Activated CD4-positive, CD25-positive, alpha-beta regulatory T cell treated with anti-CD3 and anti-CD28 coated beads, Interleukin-2, amount 50 U/mL, for 72 hours (primary cell): ENCODE results near the gene AHNAK.
"Not testable (repeated sequence)": the region's sequence is repeated elsewhere in the genome, so short reads cannot be mapped to it uniquely, and the experiment has no call there.

ENCODE experiments used
- DNase-seq: peaks from one replicate; pipeline ENCODE4 v3.0.0; 2021

AHNAK gene, protein sequence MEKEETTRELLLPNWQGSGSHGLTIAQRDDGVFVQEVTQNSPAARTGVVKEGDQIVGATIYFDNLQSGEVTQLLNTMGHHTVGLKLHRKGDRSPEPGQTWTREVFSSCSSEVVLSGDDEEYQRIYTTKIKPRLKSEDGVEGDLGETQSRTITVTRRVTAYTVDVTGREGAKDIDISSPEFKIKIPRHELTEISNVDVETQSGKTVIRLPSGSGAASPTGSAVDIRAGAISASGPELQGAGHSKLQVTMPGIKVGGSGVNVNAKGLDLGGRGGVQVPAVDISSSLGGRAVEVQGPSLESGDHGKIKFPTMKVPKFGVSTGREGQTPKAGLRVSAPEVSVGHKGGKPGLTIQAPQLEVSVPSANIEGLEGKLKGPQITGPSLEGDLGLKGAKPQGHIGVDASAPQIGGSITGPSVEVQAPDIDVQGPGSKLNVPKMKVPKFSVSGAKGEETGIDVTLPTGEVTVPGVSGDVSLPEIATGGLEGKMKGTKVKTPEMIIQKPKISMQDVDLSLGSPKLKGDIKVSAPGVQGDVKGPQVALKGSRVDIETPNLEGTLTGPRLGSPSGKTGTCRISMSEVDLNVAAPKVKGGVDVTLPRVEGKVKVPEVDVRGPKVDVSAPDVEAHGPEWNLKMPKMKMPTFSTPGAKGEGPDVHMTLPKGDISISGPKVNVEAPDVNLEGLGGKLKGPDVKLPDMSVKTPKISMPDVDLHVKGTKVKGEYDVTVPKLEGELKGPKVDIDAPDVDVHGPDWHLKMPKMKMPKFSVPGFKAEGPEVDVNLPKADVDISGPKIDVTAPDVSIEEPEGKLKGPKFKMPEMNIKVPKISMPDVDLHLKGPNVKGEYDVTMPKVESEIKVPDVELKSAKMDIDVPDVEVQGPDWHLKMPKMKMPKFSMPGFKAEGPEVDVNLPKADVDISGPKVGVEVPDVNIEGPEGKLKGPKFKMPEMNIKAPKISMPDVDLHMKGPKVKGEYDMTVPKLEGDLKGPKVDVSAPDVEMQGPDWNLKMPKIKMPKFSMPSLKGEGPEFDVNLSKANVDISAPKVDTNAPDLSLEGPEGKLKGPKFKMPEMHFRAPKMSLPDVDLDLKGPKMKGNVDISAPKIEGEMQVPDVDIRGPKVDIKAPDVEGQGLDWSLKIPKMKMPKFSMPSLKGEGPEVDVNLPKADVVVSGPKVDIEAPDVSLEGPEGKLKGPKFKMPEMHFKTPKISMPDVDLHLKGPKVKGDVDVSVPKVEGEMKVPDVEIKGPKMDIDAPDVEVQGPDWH (N-terminal part only)

DNA sequence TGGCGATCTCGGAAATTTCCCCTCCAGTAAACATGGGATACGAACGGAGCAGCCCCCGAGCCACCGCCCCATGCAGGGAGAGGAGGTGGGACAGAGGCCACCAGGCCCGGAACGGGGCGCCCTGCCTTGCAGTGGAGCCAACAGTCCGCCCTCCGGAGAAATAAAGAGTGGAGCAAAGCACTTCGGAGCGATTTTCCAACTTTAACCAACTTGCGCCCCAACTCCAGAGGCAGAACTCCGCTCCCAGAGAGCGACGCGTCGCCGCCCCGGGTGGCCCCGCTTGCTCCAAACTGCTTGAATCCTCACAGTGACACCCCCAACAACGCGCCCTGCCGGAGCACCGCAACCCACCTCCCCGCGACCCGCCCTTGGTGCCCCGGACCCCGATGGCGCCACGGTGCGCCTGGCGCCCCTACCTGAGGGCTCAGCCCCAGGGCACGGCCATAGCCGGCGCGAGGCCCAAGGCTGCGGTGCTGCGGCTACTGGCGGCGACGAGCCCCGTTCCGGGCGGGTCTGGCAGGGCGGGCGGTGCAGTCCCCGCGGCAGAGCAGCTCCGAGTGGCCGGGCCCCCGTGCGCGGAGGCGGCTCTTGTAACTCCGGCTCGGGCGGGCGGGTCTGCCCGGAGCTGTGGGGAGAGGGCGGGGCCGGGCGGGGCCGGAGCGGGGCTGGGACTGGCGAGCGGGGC, at the start of gene AHNAK:
TSS of gene AHNAK (minus strand) at position 563 of the 685 bp plus-strand sequence. CDS start 10,708 bp downstream, outside the sequence.
- DNase-seq: peak; percentile 75

DNA sequence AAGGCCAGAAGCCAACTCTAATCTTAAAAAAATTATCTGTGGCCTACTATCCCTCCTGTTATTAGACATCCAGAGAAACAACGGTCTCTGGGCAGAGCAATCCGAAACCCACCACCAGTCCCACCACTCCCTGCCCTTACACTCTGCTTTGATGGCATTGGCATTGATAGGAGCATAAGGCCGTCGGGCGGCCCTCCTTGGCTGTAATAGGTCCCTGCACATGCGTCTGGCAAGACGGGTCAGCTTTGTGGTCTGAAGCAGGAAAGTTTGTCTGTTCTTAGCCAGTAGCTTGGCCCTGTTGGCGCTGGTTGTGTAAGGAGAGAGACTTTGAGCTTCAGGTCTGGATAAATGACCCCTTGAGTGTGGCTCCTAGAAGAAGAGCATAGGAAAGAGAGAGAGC, 48.5 kb upstream of the AHNAK start:
- no peak for DNase-seq

DNA sequence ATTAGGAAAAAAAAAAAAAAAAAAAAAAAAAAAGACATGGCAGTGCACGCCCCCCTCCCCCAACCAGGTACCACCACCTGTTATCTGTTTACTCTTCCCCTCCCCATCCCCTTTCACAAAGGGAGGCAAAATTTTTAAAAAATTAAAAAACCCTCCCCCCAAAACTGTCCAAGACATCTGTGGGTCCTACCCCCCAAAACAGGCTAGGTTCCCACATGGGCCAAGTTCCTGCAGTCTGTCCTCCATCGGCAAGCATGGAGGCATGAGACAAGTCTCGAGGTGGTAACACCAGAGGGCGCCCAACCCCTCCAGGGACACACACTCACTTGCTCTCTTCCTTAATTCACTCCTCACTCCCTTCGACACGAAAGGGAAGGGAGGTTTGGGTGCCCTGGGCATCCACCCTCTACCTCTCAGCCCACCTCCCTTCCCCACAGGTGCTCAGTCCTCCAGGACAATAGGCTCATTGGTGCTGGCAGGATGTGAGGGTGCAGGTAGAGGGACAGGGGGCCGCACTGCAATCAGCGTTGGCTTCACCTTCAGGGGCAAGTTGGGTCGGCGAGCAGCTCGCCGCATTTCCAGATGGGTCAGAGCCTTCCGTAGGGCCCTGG, 46.9 kb upstream of the AHNAK start:
- DNase-seq: peak; percentile 61

DNA sequence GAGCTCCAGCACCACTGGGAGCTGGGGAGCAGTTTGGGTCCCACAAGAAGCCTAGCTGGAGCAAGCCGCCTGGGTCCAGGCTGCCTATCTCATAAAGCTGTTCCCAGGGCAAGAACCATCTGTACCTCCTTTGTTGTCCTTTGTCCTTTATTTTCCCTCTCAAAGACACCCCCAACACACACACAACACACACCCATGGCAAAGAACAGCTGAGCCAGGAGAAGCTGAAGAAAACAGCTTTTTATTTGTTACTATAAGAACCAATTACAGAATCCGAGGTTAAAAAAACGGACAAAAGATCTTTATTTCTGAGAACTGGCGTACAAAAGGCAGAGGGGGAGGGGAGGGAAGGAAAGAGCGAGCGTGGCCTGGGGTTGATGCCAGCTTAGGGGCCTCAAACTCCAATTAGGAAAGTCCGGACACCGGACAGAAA, 46.4 kb upstream of the AHNAK start:
- no peak for DNase-seq

DNA sequence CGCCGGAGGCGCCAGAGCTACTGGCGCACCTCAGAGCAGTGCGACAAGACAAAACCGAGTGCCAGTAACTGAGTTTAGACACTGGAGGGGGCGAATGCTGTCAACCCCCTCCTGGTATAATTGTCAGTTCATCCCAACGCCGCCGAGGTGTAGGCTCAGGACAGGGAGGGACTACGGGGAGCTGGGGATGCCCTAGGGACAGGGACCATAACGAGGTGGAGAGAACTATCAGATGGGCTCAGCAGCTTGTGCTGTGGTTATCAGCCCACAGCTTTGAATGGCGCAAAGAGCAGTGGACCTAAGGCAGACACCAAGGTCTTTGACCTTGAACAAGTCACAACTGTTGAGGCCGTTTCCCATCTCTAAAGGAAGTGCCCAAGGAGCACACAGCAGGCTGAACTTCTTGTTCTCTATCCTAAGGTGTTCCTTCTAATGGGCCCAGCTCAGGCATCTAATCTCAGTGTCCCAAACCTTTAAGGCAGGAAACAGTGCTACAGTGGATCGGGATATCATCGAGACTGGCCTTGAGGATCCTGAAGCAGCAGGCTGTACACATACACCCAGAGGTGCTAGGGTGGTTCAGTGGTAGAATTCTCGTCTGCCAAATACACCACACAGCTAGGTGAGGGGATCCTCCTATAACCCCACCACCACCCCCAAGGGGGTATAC, 45.7 kb upstream of the AHNAK start:
- no peak for DNase-seq

DNA sequence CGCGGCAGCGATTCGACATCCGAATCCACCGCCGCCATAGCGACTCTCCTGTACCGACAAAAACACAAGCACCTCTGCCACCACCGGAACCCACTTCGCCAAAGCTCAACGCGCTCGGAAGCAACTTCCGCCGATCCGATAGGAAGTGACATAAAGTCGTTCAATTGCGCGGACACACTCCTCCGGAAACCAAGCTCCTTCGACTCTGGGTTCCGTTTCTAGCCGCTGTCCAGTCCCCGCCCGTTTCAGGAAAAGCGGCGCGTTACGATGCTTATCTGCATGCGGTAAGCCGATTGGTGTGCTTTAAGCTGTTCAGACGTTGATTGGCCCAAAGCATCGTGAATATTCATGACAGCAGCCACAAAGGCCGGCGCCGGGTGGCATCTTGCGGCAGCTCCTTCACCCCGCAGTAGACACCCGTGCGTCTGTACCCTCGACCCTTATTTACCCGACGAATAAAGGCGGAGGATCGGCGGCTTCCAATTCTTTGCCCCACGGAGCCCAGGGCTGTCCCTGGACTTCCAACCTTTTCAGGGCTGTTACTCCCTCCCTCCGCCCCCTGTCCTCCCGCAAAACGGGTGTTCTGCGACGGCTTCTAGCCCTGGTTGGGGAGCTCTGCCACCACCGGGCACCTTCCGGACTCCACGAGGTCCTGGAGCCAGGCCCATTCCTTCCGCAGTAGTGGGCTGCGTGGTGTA, 45.0 kb upstream of the AHNAK start, which contains the start of gene TUT1:
TSS of gene TUT1 (minus strand) at position 76 of the 698 bp plus-strand sequence. CDS start at position 38, 38 bp downstream.
- DNase-seq: peak; percentile 92

DNA sequence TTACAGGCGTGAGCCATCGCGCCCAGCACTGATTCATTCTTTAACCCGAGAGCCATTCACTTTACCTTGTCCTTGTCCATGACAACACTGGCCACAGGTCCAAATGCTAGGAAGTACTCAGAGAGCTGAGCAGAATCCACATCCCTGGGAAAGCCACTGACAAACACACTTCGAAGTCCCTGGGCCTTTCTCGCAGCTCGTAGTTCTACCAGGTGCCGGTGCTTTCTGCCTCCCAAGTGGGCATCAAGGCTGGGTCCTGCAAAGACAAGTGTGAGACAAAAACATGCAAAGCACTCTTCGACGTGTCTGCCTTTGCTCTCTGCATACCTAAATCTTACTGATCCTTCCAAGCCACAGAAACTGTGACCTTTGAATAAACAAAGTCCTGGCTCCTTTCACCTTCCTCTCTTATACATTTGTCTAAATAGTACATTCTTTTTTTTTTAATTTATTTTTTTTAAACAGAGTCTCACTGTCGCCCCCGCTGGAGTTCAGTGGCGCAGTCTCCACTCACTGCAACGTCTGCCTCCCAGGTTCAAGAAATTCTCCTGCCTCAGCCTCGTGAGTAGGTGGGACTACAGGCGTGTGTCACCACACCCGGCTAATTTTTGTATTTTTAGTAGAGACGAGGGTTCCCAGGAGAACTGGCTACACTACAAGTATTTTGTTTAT, 42.5 kb upstream of the AHNAK start:
- no peak for DNase-seq

DNA sequence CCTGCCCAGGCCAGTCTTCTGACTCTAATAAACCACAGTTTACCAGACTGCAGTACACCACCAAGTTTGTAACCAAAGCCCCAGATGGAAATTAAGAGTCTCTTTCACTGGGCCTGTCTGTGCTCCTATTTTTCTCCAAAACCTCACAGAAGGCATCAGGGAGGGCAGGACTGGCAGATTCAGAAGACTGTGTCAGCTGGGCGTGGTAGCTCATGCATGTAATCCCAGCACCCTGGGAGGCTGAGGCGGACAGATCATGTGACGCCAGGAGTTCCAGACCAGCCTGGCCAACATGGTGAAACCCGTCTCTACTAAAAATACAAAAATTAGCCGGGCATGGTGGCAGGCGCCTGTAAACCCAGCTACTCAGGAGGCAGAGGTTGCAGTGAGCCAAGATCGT, 38.8 kb upstream of the AHNAK start:
- not testable (repeated sequence) for DNase-seq

DNA sequence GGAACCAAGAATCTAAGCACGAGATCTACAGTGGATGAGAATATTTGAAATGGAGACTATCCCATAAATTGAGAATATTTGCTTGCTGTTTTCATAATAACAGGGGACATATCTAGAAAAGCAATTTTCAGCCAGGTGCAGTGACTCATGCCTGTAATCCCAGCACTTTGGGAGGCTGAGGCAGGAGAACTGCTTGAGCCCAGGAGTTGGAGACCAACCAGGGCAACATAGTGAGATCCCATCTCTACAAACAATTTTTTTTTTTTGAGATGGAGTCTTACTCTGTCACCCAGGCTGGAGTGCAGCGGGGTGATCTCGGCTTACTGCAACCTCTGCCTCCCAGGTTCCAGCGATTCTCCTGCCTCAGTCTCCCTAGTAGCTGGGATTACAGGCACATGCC, 35.1 kb upstream of the AHNAK start:
- DNase-seq: not testable (repeated sequence)

DNA sequence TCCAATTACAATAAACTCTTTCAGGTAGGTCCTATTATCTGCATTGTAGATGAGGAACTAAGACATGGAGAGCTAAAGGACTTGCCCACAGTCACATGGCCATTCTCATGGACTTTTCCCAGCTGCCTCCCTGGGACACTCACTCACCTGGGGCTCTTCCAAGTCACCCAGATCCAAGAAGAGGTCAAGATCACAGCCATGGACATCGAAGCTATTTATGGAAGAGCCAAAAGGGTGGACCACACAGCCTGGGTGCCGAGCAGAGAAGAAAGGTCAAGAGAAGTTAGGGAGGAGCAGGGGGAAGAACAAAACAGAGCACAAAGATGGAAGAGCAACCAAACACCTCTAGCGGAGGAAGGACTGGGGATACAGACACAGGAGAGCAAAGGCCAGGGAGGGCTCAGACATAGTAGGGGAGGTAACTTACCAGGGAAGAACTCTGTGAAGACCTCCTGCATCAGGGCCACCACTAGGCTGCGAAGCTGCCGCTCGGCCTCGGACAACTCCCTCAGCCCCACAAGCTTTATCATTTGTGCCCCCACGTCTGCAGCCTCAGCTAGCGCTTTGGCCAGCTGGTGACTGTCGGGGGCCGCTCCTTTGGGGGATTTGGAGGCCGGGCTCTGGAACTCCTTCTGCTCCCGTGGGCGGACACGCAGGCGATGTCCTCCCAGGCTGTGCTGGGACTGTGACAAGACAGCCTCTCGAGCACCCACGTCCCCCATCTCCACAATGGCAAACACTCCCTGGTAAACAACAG, 34.5 kb upstream of the AHNAK start:
- DNase-seq: no peak

DNA sequence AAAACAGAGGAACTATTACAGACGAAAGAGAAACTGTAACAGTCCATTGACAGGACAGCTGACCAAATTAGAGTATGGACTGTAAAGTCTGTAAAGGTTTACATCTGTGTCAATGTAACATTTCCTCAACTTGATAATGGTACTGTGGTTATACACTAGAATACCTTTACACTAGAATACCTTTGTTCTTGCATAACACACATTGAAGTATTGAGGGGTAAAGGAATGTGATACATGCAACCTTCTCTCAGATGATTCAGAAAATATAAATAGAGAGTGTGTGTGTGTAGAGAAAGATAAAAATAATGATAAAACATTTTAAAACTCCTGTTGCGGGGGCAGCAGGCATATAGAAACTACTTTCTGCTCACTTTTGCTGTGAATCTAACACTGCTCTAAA, 32.6 kb upstream of the AHNAK start:
- DNase-seq: no peak

DNA sequence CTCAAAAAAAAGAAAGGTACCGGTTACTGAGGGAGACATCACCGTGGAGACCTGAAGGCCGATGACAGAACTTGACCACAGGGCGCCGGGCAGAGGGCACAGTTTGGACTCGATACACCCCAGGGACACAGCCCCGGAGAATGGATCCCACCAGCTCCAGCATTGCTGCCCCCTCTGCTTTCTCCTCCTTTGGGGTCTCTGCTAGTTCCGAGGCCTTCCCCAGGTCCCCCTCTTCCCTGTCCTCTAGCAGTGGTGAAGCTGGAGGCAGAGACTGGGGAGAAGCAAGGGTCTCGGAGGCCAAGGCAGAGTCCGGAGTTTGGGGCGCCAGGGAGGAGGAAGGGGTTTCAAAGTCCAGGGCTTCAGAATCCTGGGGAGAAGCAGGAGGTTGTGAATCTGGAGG, 31.9 kb upstream of the AHNAK start:
- DNase-seq: no peak

DNA sequence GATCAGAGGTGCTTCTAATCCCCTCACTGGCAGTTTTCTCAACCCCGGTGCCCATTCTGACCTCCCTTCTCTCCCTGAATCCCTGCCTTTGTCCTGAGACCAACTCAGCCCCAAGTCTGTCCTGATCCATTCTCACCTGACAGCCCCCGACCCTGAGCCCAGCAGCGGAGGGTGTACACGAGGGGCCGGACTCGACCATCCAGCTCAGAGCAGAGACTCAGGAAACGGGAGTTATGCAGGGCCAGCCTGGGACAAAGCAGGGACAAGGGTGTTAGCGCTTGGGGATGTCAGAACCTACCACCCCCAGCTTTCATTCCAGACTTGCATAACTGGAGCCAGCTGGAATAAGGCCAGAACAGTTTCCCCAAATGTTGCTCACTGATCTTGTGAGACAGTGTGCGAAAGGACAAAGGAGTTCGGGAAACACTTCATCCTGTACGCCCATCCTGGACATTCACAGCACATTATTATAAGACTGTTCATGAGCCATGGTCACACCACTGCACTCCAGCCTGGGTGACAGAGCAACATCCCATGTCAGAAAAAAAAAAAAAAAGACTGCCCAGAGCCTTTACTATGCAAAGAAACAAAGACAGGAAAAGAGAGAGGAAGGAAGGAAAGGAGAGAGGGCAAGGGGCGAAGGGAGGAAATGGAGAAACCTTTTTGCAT, 30.6 kb upstream of the AHNAK start:
- no peak for DNase-seq

DNA sequence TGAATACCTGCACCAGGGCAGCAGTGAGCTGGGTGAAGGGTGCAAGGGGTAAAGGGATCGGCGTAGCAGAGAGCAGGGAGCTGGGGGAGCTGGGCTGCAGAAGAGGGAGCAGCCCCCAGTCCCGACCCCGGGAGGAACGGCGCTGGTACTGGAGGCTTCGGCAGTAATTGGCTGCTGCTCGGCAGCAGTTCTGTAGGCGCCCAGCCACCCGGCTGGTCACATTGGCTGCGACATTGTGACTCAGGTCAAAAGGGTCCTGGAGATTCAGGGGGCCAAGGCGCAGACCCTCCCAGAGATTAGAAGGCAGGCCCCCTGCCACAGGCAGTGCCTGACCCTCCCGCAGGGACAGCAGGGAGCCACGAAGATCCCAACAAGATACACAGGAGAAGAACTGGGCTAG, 29.2 kb upstream of the AHNAK start:
- DNase-seq: no peak

DNA sequence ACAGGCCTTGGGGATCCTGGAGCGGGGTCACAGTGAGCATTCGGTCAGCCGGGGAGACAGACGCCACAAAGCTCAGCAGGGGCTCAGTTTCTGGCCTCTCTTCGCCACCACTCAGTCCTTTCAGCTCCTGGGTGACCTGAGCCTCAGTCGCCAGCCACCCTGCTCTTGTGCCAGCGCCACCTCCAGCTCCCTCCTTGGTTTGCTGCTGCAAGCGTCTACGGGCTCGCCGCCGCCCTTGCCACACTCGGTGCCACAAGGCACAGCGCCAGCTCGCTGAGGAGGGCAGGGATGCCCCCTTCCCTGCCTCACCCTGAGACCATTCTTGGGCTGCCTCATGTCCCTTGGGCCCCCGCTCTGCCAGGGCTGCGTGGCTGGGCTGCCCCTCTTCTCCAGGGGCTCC, 28.6 kb upstream of the AHNAK start:
- no peak for DNase-seq

DNA sequence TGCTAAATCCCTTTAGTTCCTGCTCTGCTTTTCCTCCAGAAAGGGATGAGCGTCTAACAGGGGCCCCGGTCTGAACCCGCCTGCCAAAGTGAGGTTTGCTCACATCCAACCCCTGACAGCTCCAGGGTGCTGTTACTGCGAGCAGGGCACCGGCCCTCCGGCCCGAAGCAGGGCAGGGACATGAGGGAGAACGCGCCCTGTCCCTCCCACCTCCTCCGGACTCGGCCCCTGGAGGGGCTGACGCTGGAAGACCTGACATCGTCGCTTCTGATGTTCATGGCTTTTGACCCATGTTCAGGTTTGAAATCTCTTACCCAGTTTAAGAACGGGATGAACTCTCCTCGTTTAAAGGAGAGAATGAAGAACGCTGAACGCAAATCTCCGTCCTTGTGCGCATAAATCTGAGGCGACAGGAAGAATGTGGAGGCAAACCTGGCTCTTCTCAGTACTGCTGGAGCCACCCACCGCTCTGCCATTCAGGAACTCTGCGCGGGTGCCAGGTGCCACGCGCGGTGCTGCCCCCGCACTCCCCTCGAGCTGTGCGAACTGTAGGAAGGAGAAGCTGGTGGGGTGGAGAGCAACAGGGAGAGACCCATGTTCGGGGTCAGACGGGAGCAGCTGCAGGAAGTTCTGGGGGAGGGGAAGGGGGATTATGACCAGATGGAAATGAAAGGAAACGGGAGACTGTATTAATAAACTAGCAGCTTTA, 27.9 kb upstream of the AHNAK start:
- no peak for DNase-seq

DNA sequence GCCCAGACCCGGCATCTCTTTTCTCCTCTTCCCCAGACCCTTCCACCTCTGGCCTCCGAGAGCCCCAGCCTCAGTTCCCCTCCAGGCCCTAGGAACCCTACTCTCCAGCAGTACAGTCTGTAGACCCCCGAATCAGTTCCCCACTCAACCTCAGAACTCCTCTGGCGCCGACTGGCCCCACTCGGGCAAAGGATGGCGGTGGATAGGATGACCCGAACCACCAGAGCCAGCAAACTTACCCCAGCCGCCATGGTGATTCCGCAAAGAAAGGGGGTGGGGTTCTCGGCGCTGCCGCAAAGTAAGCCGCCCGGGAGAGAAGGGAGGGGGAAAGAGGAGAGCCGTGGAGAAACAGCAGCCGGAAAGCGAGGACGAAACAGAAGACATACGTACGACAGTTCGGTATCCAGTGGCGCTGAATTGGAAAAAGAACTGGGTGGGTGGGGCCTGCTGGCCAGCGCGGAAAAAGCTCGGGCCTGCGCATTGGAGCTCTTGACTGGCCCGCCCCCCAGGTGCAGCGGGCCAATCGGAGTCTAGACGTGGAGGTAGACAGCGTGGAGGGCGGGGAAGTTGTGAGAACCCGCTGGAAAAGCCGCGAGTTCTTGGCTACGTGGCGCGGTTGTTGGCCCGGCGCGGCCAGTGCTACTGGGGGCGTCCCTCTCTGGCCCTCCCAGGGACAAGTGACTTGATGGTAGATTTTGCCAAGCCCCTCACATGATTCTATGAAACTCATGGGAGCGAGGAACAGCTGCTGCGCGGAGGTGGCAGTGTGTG, 27.2 kb upstream of the AHNAK start, which contains the start of gene EEF1G:
TSS of gene EEF1G (minus strand) at position 300 of the 771 bp plus-strand sequence. CDS start at position 251, 49 bp downstream.
- DNase-seq: peak; percentile 96
